Left colon (tissue), 2 donors: ENCODE measurements around the gene SREBF1. TPM values are rescaled to one million over a fixed set of nuclear protein-coding genes. Genes with fewer than 3 reads are reported as not detected.
"Not testable (repeated sequence)": the region's sequence is repeated elsewhere in the genome, so short reads cannot be mapped to it uniquely, and the experiment has no call there.

Source experiments
- ATAC-seq: fragments of 200-7000 bp; cut with Tn5 transposase; one replicate; pipeline ENCODE4 v1.9.1; 2020; ENCODE audit warnings: mild to moderate bottlenecking, moderate library complexity
- DNase-seq, 2 donors: peaks; one replicate each; pipeline ENCODE4 v3.0.0-alpha.2; 2020
- intact Hi-C, 2 donors: fragments of 100-400 bp; cut with DNase I in 1 of 2; cut with micrococcal nuclease in 1 of 2; formaldehyde crosslinking; loops; one replicate each; pipeline versions ENCODE4 v1.11.2 to v1.14.0; 2022; cut with DNase I, micrococcal nuclease
- total RNA-seq, 2 donors: library from RNA; stranded (reverse); fragmentation: NEBNext Ultra II Directional; extraction: Animal tissue kit (Norgen Biotek cat#: 25700); gene quantifications; one replicate each; pipeline ENCODE4 v1.2.1, GENCODE V29; 2021
- donor health status: DM: no; HTN: no; CAD: no.
- donor health status: DM: yes; HTN: yes; CAD: no.

SREBF1 gene
- total RNA-seq, 2 donors from 2014 or later, result 125 to 161 TPM

DNA sequence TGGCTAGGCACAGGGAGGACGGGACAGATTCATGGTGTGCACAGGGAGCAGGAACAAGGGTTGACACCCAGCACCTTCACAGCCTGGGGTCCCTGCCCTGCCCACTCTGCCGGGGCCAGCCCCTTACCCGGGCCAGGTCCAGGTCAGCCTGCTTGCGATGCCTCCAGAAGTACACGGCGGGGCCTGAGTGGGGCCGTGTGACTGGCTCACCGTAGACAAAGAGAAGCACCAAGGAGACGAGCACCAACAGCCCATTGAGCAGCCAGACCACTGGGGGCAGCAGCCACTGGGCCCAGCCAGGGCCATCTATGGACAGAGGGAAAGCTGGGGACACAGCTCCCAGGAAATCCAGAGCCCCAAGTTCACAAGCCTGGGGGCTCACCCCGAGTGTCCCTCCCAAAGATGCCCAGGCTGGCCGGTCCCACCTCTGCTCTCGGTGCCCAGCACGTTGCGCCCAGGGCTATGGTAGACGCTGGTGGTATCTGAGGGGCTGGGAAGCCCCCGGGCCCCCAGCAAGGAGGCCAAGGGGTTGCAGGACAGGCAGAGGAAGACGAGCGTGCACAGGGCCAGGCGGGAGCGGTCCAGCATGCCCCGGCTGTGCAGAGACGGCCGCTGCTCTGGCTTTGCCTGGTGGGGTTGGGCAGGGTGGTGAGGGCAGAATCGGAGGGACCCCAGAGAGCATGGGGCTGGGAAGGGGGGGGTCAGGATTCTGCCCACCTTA is 19.8 kb downstream of the SREBF1 start:
- ATAC-seq, result no peak
- intact Hi-C loops, result no loop called here

DNA sequence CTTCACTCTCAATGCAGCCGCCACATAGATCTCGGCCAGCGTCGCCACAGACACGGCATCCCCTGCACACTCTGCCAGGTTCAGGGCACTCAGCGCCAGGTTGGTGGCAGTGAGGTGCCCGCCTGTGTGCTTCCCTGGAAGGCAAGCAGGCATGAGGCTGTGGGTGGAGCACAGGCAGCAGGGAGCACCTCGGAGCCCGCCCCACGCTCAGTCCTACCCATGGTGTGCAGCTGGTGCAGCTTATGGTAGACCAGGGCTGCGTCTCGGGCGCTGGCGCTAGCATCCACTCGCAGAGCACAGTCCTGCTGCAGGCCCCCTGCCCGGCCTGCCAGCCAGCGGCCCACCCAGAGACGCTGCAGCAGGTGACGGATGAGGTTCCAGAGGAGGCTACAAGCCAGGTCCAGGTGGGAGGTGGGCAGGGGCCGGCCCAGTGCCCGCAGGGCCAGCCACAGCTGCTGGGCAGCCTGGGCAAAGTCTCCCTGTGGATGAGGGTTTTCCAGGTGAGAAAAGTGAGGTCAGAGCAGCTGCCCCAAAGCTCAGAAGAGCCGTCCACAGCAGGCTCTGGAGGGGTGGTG is 20.5 kb downstream of the SREBF1 start:
- ATAC-seq (no peak), DNase-seq (no peak)
- intact Hi-C loops, result no loop called here

More for the DNA sequence above, 19.8 kb downstream of the SREBF1 start:
- no peak for DNase-seq

DNA sequence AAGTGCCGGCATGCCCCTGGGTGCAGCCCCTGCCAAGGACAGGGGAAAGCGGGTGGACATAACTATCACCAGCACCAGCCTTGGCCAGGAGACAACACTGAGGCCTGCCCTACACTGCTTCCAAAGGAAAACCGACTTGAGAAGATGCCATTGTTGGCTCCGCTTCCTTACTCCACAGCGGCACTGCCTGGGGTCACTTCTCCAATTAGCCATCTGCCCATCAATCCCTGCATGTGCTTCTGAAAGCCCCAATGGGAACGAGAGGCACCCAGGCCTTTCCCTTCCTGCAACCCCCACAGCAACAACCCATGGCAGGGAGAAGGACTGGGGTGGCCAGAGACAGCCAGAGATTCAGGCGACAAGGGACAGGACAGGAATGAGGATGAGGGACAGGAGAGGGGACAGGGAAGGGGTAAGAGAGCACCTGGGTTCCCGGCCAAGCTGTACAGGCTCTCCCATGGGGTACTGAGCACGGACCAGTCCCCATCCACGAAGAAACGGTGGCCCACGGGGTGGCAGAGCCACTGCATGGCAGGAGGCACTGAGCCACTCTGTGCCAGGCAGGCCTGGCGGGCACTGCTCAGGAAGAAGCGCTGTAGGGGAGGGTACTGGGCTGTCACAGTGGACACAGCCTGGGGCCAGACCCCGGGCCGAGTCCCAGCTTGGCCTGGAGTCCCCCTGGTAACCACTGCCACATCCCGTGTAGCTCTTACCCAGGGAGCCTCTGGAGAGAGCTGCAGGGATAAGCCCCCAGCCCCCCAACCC is 21.2 kb downstream of the SREBF1 start:
- ATAC-seq, result no peak
- intact Hi-C loops, result no loop called here
- no peak for DNase-seq

DNA sequence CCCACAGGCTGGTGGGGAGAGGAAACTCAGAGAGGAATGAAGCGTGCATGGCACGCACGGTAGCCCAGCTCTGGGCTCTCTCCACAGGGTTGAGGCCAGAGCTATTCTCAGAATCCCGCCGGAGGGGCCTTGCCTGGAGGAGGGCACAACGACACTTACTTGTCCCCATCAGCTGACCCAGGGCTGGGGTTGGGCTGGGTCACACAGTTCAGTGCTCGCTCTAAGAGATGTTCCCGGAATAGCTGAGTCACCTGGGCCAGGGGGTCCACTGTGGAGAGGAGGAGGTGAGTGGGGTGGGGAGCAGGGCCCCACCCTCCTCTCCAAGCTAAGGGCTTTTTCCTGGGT is 21.8 kb downstream of the SREBF1 start:
- intact Hi-C loops, result no loop called here
- no peak for ATAC-seq
- DNase-seq, result no peak

DNA sequence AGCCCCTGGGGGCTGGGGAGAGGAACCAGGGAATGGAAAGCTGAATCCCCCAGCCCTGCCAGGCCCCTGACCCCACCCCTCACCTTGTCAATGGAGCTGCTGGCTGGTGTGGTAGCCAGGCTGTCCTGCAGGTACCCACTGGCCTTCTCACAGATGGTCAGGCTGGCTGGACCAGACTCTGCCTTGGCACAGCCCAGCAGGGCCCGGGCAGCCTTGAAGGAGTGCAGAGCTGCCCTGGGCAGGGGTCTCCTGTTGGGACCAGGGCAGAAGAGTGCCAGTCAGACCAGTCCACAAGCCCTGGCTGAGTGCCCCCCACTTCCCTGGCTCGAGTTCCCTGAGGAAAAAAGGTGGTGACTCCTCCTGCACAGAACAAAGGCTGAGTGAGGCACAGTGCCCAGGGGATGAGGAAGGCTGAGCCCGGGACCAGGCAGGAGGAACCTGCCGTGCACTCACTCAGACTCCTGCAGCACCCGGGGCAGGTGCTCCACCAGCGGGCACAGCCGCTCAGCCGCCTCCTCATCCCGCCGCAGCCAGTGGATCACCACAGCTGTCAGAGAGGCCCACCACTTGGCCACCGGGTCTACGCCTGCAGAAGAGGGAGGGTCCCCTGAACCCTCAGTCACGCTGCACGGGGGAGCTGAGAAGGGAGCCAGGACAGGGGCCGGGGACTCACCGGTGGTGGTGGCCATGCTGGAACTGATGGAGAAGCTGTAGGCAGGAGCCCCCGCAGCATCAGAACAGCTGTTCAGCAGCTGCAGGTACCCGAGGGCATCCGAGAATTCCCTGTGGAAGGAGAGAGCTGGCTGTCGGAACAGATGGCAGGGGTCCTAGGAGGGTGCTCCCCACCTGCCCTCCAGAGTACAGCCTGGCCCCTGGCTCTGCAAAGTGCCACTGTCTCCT is 22.4 kb downstream of the SREBF1 start:
- intact Hi-C loops, result loop anchor here in 1 of 2 donors (5.0 kb wide), 1 partner anchor 38 kb away; no protein-coding TSS in a partner anchor
- DNase-seq, result no peak

DNA sequence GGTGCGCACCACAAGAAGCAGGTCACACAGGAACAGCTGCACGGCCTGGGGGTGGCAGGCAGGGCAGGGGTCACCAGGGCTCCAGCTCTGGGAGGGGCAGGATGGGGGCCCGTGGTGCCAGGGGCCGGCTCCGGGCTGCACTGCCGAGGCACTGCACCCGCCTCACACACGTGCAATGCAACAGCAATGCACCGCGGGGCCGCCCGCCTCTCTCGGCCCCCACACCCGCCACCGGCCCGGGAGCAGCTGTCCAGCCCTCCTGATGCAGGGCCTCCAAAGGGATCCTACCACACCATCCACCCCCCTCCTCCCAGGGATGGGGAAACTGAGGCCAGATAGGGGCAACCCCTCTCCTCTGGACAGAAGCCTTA is 23.1 kb downstream of the SREBF1 start:
- DNase-seq (no peak), ATAC-seq (no peak)
- intact Hi-C loops, result loop anchor here (2.0 to 5.0 kb wide), 2 partner anchors 39 to 47 kb away; no protein-coding TSS in a partner anchor

More for the DNA sequence above, 22.4 kb downstream of the SREBF1 start:
- no peak for ATAC-seq

DNA sequence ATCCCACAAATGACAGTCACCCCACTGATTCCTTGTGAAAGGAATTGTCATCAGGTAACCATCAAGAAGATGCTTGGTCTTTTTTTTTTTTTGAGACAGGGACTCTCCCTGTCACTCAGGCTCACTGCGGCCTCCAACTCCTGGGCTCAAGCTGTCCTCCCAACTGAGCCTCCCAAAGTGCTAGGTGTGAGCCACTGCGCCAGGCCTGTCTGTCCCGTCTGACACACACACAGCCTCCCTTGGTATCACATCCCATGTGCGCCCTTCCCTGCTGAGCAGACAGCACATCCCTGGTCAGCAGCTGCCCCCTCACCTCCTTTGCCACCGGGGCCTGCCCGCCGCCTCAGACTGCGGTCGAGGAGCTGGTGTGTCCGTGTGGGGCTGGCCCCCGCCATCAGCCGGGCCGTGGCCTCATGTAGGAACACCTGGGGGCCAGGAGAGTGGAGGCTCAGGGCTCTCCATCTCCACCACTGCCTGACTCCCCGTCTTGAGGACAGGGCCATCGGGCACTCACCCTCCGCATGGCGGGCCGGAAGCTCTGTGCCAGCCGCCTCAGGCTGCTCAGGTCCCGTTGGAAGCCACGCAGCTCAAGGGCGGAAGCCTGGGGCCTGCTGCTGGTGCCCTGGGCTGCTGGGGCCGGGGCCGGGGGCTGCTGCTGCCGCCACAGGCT is 23.6 kb downstream of the SREBF1 start:
- ATAC-seq (no peak), DNase-seq (no peak)
- intact Hi-C loops, result loop anchor here (2.0 to 5.0 kb wide), 2 partner anchors 39 to 48 kb away; no protein-coding TSS in a partner anchor

DNA sequence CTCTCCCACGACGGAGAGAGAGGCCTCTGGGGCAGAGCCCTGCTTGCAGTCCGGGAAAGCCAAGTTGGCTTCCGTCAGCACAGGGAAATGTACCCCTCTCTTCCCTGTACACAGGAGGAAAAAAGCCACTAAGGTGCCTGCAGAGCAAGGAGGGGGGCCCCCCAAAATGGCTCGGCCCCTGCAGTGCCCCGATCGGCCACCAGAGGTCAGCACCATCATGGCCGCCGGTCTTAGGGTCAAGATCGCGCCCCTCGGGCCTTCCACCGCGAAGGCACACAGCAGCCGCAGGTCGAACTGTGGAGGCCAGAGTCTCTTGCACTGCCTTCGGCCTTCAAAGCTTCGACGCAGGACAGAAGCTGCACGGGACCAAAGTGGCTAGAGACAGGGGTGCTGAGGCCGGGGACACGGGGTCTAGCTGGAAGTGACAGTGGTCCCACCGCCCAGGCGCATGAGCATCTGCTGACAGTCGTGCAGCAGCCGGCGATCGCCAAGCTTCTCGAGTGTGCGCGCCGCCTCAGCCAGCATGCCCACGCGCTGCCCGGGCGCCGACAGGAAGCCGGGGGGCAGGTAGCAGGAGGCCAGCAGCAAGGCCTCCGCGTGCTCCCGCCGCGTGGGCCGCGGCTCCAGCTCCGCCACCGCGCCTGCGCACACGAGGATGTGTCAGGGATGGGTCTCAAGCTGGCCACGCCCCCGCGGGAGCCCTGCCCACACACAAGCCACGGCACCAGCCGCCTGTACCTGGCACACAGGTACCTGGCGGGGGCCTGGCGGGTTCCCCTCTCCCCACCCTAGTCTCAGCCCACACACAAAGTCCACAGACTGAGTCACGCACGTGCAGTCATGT is 24.4 kb downstream of the SREBF1 start:
- peak; percentile 39 for ATAC-seq
- DNase-seq, result peak in 1 of 2 donors; percentile 72
- intact Hi-C loops, result loop anchor here (2.0 to 5.0 kb wide), 2 partner anchors 40 to 48 kb away; no protein-coding TSS in a partner anchor

DNA sequence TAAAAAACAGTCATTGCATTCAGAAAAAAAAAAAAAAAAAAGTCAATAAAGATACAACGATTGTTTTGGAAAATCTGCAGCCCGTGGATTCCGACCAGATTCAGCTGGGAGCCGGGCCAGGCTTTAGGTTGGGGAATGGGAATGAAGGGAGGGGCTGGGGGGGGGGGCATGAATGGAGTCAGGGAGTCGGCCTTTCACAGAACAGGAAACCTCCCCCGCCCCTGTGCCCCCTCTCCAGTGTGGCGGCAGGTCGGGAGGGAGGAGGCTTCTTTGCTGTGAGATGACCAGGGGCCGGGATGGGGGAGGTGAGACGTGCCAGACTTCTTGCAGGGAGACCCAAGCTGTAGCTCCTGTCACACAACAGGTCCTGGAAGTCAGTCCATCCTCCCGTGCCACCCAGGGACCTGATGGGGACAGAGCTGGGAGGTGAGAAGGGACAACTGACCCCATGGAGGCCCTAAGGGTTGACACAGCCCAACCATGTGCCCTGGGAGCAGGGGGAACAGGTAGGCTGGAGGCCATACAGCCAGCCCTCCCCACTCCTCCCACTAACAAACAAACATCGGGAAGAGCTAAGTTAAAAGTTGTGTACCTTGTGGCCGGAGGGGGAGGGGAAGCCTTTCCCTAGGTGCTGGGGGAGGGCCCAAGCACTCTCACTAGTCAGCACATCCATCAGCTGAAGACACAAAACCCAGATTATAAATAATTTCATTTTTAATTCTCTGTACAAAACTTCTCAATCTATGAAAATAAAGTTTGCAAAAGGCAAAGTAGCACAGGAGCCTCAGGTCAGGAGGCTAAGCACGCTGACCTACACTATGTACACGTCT is 25.2 kb downstream of the SREBF1 start:
- ATAC-seq, result no peak
- intact Hi-C loops, result loop anchor here (2.0 to 5.0 kb wide), 2 partner anchors 41 to 49 kb away; no protein-coding TSS in a partner anchor

DNA sequence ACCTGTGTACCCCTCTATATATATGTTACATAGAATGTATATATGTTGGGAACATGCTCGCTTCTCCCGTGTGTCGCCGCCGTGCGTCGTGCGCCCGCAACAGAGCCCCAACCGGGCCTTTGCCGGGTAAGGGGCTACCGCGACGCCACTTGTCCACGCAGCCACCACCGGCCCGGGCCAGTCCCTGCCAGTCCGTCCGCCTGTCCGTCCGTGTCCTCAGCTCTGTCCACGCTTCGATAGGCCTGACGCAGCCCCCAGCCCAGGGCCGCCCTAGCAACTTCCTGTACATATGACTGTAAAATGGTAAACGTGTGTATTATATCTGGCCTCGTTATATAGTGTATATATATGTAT is 25.9 kb downstream of the SREBF1 start:
- intact Hi-C loops, result loop anchor here in 1 of 2 donors (5.0 kb wide), 1 partner anchor 41 kb away; no protein-coding TSS in a partner anchor
- no peak for ATAC-seq

More for the DNA sequence above, 25.2 kb downstream of the SREBF1 start:
- no peak for DNase-seq

DNA sequence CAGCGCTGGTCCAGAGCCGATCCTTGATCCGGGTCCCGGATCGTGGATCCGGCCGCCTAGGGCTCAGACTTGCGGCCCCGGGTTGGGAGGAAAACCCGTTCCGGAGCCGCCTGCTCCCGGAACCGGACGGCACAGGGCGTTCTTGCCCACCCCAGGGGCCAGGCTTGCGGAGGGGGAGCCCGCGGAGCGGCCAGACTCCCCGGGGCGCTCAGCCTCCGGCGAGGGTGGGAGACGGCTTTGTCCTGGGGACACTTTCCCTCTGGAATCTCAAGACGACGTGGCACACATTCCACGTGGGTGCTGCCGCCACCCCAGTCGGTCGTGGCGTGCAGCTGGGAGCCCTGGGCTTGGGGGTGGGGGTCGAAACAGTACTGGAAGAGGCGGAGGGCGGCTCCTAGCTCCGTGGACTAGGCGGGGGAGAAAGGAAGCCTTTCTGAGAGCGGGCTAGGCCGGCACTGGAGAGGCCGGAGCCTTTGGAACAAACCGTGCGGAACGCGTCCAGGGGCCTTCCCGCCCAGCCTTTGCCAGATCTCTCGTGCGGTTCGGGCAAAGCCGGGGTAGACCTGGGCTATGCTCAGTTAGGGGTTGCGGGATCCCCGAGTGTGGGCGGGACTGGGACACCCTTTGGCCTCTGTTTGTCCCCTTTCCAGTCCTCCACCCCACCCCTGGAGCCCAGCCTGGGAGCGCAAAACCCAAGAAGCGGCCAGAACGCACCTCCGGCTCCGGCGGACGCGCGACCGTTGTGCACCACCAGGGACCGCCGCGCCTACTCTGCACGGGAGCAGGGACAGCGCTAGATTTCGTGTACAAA is 26.5 kb downstream of the SREBF1 start:
- peak; percentile 5 for ATAC-seq
- no peak for DNase-seq
- intact Hi-C loops, result loop anchor here in 1 of 2 donors (5.0 kb wide), 1 partner anchor 42 kb away; no protein-coding TSS in a partner anchor

More for the DNA sequence above, 25.9 kb downstream of the SREBF1 start:
- no peak for DNase-seq

DNA sequence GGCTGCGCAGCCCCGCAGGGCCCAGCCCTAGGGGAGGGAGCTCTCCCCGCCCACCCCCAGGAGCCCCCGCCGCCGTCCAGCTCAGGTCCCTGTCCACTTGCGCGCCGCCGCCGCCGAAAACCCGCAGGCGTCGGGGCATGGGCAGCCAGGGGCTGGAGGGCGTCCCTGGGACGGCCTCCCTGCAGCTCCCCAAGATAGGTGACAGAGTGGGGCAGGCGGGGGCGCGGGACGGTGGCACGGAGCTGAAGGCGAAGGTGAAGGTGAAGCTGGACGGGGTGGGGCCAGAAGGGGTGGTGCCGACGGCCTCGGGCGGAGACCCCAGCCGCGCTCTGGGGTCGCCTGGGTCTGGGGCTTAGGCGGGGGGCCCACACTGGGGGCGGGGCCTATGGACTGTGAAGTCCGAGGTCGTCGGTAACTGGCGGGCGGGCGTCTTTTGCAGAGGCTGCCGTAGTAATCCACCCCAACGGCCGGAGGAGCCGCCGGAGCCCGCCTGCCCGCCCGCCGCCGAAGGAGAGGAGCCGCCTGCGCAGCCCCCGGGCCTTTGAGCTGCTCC is 27.2 kb downstream of the SREBF1 start:
- ATAC-seq (no peak), DNase-seq (no peak)
- intact Hi-C loops, result loop anchor here in 1 of 2 donors (5.0 kb wide), 1 partner anchor 43 kb away; no protein-coding TSS in a partner anchor

DNA sequence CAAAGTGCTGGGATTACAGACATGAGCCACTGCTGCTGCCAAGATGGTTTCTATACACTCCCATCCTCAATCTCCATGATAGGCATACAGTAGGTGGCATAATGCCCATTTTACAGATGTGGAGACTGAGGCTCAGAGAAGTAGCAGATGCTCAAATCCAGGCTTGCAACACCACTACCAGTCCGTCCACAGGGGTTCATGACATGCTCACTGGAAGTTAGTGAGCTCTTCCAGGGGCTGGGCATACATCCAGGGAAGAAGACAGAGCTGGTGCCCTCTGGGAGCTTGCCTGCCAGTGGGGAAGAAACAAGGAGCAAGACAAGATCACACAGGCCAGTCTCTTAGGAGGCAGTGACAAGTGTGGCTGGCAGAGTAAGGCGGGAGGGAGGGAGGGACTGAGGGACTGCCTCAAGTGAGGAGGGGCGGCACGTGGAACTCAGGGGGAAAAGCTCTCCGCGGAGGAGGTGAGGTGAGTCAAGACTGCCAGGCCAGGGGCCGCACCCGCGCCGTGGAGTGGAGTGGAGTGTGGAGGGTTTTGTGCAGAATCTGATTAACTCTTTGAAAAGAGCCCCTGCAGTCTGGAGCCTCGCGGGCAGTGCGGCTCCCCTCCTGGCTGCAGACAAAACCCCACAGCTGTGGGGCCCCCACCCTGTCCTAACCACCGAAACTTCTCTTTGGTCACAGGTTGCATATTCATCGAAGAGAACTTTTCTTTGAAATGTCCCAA is 27.9 kb downstream of the SREBF1 start:
- ATAC-seq (no peak), DNase-seq (no peak)
- intact Hi-C loops, result no loop called here

DNA sequence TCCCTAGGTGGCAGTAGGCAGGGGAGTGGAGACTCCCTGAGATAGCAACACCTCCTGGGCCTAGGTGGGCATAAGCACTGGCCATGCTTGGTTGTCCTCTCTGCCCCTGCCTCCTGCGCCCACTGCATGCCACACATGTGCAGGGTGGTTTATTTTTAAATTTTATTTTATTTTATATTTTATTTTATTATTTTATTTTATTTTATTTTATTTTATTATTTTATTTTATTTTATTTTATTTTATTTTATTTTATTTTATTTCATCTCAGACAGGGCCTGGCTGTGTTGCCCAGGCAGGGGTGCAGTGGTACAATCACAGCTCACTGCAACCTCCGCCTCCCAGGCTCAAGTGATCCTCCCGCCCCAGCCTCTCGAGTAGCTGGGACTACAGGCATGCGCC is 28.6 kb downstream of the SREBF1 start:
- DNase-seq, intact Hi-C loops, ATAC-seq: not testable (repeated sequence)

DNA sequence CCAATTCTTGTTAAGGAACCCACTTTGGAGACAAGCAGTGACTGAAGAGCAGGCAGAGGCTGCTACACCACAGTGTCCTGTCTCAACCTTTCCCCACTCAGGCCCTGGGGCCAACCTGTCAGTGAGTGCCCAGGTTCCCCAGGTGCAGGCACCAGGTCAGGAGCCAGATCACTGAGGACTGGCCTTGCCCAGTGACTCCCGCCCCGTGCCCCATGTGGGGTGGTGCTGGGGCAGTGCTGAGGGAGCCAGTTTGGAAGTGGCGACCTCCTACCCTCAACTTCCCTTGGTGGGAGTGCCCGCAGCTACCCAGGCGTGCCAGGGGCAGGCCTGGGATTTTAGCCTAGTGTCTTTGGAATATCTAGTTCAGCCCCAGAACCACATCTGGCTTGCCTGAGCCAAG is 29.3 kb downstream of the SREBF1 start:
- no peak for ATAC-seq

More for the DNA sequence above, 29.3 kb downstream of the SREBF1 start:
- no peak for DNase-seq
- intact Hi-C loops, result no loop called here
